Testis (tissue), 2 donors: Measurements from ENCODE around the gene OPCML.

Source experiments
- POLR2A ChIP-seq: fragments of 450-650 bp; IDR thresholded peaks from one replicate; pipeline ENCODE4 v1.6.1; 2017; ENCODE audit warnings: antibody characterized with exemption, mild to moderate bottlenecking, moderate library complexity
- TF ChIP-seq, protein P1 (sequence below), 3 experiments: fragments of 450-650 bp in 2 of 3; fragments of 200-600 bp in 1 of 3; sonication (generic) in 1 of 3; IDR thresholded peaks; one replicate each; pipeline ENCODE4 v1.5.1; 2016 to 2019; ENCODE audit warnings: antibody characterized with exemption in 3 of 3, mild to moderate bottlenecking in 2 of 3, moderate library complexity in 1 of 3

DNA sequence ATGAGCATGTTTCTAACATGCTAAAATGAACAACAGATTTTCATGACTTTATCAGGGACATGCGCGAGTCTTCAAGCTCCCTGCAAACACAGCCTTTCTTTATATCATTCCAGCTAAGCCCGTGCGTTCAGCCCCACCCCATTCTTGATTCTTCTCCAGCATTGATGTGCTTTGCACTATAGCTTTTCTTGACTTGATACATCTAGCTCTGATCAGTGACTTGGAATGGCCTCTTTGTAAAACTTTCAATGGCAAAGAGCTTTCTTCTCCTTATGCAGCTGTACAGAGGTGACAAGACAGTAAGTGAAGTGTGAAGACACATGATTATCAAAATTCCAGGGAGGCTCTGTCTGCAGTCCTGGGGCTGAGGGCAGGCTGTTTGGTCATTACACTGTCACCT, 561.0 kb downstream of the OPCML start:
- TF ChIP-seq, protein P1, sequence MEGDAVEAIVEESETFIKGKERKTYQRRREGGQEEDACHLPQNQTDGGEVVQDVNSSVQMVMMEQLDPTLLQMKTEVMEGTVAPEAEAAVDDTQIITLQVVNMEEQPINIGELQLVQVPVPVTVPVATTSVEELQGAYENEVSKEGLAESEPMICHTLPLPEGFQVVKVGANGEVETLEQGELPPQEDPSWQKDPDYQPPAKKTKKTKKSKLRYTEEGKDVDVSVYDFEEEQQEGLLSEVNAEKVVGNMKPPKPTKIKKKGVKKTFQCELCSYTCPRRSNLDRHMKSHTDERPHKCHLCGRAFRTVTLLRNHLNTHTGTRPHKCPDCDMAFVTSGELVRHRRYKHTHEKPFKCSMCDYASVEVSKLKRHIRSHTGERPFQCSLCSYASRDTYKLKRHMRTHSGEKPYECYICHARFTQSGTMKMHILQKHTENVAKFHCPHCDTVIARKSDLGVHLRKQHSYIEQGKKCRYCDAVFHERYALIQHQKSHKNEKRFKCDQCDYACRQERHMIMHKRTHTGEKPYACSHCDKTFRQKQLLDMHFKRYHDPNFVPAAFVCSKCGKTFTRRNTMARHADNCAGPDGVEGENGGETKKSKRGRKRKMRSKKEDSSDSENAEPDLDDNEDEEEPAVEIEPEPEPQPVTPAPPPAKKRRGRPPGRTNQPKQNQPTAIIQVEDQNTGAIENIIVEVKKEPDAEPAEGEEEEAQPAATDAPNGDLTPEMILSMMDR (IDR thresholded peaks at IDR 0.05), result no peak
- no peak for TF ChIP-seq POLR2A
